GM20431 (cell line): Measurements from ENCODE around the gene CRBN.

Experiments
- in situ Hi-C: fragments of 300-500 bp; cut with MseI, MboI; formaldehyde crosslinking; loops from one replicate; pipeline ENCODE4 v1.15.0; 2020; ENCODE audit warnings: low sequenced_read_pairs; ENCODE audit not compliant: unreplicated experiment

CRBN gene

GRCh38 chr3:3125977-3126376 lies 53.5 kb downstream of the CRBN start:
- in situ Hi-C loops = no loop called here

- in situ Hi-C loops = no loop called here
Measured at GRCh38 chr3:3119393-3119851, 60.1 kb downstream of the CRBN start.

- in situ Hi-C loops = no loop called here
Measured at GRCh38 chr3:3117651-3118050, 61.8 kb downstream of the CRBN start.

GRCh38 chr3:3113042-3113709 lies 66.3 kb downstream of the CRBN start:
- in situ Hi-C loops = no loop called here

- in situ Hi-C loops = no loop called here
Measured at GRCh38 chr3:3110749-3111361, 68.6 kb downstream of the CRBN start.

- in situ Hi-C loops = no loop called here
Measured at GRCh38 chr3:3110299-3110630, 69.2 kb downstream of the CRBN start, which contains the start of gene IL5RA. TSS of gene IL5RA (minus strand) at chr3:3110374. CDS start at chr3:3104984, 5,390 bp downstream.

- in situ Hi-C loops = no loop called here
Measured at GRCh38 chr3:3109407-3110298, 69.8 kb downstream of the CRBN start.

- in situ Hi-C loops = no loop called here
Measured at GRCh38 chr3:3107858-3108257, 71.6 kb downstream of the CRBN start.

- in situ Hi-C loops = no loop called here
Measured at GRCh38 chr3:3107181-3107580, 72.3 kb downstream of the CRBN start.

GRCh38 chr3:3105815-3106214 lies 73.7 kb downstream of the CRBN start:
- in situ Hi-C loops = no loop called here

- in situ Hi-C loops = no loop called here
Measured at GRCh38 chr3:3105246-3105645, 74.2 kb downstream of the CRBN start.

- in situ Hi-C loops = no loop called here
Measured at GRCh38 chr3:3102751-3103150, 76.7 kb downstream of the CRBN start.

- in situ Hi-C loops = no loop called here
Measured at GRCh38 chr3:3101660-3102458, 77.6 kb downstream of the CRBN start.
